Measurements from ENCODE around the gene CDK16.

Gene CDK16

GRCh38 chrX:47273011-47273730 lies 54.7 kb downstream of the CDK16 start:
- no peak for DNase-seq (ENCODE audit: low read depth in 1 of 2, low spot score in 1 of 2)
- Histone ChIP-seq H3K4me3 (replicated peaks; ENCODE audit: insufficient read depth, low read length) (no peak overlapping the region), H3K27ac (replicated peaks) (no peak overlapping the region), H3K27me3 (ENCODE audit: insufficient read depth, poor library complexity, severe bottlenecking) (no peaks in the 10 kb centered on the region)
- no peak for TF ChIP-seq GABPA (IDR thresholded peaks at IDR 0.05; ENCODE audit: low read depth)
- TF ChIP-seq, protein P1, sequence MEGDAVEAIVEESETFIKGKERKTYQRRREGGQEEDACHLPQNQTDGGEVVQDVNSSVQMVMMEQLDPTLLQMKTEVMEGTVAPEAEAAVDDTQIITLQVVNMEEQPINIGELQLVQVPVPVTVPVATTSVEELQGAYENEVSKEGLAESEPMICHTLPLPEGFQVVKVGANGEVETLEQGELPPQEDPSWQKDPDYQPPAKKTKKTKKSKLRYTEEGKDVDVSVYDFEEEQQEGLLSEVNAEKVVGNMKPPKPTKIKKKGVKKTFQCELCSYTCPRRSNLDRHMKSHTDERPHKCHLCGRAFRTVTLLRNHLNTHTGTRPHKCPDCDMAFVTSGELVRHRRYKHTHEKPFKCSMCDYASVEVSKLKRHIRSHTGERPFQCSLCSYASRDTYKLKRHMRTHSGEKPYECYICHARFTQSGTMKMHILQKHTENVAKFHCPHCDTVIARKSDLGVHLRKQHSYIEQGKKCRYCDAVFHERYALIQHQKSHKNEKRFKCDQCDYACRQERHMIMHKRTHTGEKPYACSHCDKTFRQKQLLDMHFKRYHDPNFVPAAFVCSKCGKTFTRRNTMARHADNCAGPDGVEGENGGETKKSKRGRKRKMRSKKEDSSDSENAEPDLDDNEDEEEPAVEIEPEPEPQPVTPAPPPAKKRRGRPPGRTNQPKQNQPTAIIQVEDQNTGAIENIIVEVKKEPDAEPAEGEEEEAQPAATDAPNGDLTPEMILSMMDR (IDR thresholded peaks at IDR 0.05; ENCODE audit: insufficient read depth, low read length): no peak
- TF ChIP-seq, protein P2, sequence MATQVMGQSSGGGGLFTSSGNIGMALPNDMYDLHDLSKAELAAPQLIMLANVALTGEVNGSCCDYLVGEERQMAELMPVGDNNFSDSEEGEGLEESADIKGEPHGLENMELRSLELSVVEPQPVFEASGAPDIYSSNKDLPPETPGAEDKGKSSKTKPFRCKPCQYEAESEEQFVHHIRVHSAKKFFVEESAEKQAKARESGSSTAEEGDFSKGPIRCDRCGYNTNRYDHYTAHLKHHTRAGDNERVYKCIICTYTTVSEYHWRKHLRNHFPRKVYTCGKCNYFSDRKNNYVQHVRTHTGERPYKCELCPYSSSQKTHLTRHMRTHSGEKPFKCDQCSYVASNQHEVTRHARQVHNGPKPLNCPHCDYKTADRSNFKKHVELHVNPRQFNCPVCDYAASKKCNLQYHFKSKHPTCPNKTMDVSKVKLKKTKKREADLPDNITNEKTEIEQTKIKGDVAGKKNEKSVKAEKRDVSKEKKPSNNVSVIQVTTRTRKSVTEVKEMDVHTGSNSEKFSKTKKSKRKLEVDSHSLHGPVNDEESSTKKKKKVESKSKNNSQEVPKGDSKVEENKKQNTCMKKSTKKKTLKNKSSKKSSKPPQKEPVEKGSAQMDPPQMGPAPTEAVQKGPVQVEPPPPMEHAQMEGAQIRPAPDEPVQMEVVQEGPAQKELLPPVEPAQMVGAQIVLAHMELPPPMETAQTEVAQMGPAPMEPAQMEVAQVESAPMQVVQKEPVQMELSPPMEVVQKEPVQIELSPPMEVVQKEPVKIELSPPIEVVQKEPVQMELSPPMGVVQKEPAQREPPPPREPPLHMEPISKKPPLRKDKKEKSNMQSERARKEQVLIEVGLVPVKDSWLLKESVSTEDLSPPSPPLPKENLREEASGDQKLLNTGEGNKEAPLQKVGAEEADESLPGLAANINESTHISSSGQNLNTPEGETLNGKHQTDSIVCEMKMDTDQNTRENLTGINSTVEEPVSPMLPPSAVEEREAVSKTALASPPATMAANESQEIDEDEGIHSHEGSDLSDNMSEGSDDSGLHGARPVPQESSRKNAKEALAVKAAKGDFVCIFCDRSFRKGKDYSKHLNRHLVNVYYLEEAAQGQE (IDR thresholded peaks at IDR 0.05; ENCODE audit: insufficient replicate concordance, low read depth): no peak

GRCh38 chrX:47278691-47279090 lies 60.2 kb downstream of the CDK16 start:
- Histone ChIP-seq H3K27ac (replicated peaks) (no peak overlapping the region), H3K27me3 (ENCODE audit: insufficient read depth, poor library complexity, severe bottlenecking) (no peaks in the 10 kb centered on the region), H3K4me3 (replicated peaks; ENCODE audit: insufficient read depth, low read length) (no peak overlapping the region)
- TF ChIP-seq SPI1 (IDR thresholded peaks at IDR 0.05; ENCODE audit: borderline replicate concordance, low read depth) (no peak), POLR2AphosphoS5 (IDR thresholded peaks at IDR 0.05; ENCODE audit: low read depth) (no peak), GABPA (IDR thresholded peaks at IDR 0.05; ENCODE audit: low read depth) (no peak)
- TF ChIP-seq, protein P2 (IDR thresholded peaks at IDR 0.05; ENCODE audit: insufficient replicate concordance, low read depth): no peak
- TF ChIP-seq, protein P1 (IDR thresholded peaks at IDR 0.05; ENCODE audit: insufficient read depth, low read length): no peak
- DNase-seq (ENCODE audit: low read depth in 1 of 2, low spot score in 1 of 2): no peak
